ENCODE measurements around the gene OLFM2. TPM values are rescaled to one million over a fixed set of nuclear protein-coding genes. Genes with fewer than 3 reads are reported as not detected.

The OLFM2 gene
- total and polyA plus RNA-seq, 8 donors = 2.4 to 27.4 (median 8.7) TPM

DNA sequence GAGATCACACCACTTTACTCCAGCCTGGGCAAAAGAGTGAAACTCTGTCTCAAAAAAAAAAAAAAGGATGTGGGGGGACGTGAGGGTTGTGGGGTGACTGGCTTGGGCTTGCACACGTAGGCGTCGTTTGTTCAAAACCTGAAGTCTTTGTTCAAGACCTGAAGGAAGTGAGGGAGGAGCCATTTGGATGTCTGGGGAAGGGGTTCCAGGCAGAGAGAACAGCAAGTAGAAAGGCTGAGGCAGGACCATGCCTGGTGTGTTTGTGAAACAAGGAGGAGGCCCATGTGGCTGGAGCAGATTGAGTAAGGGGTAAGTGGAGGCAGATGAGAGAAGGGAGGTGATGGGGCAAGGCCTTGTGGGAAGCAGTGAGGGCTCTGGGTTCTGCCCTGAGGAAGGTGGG is 73.4 kb downstream of the OLFM2 start:
- no peak for TF ChIP-seq CTCF (IDR thresholded peaks at IDR 0.05)
- no peak for DNase-seq
- H3K4me1 ChIP-seq = no peaks in the 10 kb centered on the region
- WGBS, 2 donors = 74 to 81% methylated on average over 4 of the region's 4 CpGs
- H3K9me3 ChIP-seq = no peaks in the 10 kb centered on the region
- no peaks in the 10 kb centered on the region for H3K27me3 ChIP-seq
- no peak for FAIRE-seq
- intact Hi-C loops (cut with DNase I) = no loop called here
- H3K27ac ChIP-seq = no peak overlapping the region
- H3K36me3 ChIP-seq = no peaks in the 10 kb centered on the region
- ATAC-seq = no peak
- no peak overlapping the region for H3K4me3 ChIP-seq

- FAIRE-seq = no peak
- 93 to 100% methylated on average over 1 of the region's 1 CpG for WGBS, 2 donors
- Histone ChIP-seq H3K4me1 (no peaks in the 10 kb centered on the region), H3K36me3 (no peaks in the 10 kb centered on the region), H3K27me3 (no peaks in the 10 kb centered on the region), H3K4me3 (no peak overlapping the region), H3K9me3 (no peaks in the 10 kb centered on the region), H3K27ac (no peak overlapping the region)
- no peak for ATAC-seq
- intact Hi-C loops (cut with DNase I) = no loop called here
- no peak for TF ChIP-seq CTCF (IDR thresholded peaks at IDR 0.05)
- DNase-seq = no peak
Measured at GRCh38 chr19:9861503-9861902, 74.8 kb downstream of the OLFM2 start.

- no peaks in the 10 kb centered on the region for H3K4me1 ChIP-seq
- ATAC-seq (no peak), DNase-seq (no peak), FAIRE-seq (no peak)
- intact Hi-C loops (cut with DNase I) = no loop called here
- no peaks in the 10 kb centered on the region for H3K36me3 ChIP-seq
- 82 to 86% methylated on average over 8 of the region's 8 CpGs for WGBS, 2 donors
- H3K27me3 ChIP-seq = no peaks in the 10 kb centered on the region
- no peak overlapping the region for H3K4me3 ChIP-seq
- TF ChIP-seq CTCF (IDR thresholded peaks at IDR 0.05) = no peak
- H3K9me3 ChIP-seq = no peaks in the 10 kb centered on the region
- no peak overlapping the region for H3K27ac ChIP-seq
Measured at GRCh38 chr19:9860407-9860806, 75.9 kb downstream of the OLFM2 start.

- Histone ChIP-seq H3K9me3 (no peaks in the 10 kb centered on the region), H3K27ac (no peak overlapping the region), H3K36me3 (no peaks in the 10 kb centered on the region), H3K4me1 (no peaks in the 10 kb centered on the region), H3K4me3 (no peak overlapping the region), H3K27me3 (no peaks in the 10 kb centered on the region)
- DNase-seq (no peak), ATAC-seq (no peak), FAIRE-seq (no peak)
- TF ChIP-seq CTCF (IDR thresholded peaks at IDR 0.05) = no peak
- intact Hi-C loops (cut with DNase I) = no loop called here
Measured at GRCh38 chr19:9858766-9859165, 77.5 kb downstream of the OLFM2 start.

DNA sequence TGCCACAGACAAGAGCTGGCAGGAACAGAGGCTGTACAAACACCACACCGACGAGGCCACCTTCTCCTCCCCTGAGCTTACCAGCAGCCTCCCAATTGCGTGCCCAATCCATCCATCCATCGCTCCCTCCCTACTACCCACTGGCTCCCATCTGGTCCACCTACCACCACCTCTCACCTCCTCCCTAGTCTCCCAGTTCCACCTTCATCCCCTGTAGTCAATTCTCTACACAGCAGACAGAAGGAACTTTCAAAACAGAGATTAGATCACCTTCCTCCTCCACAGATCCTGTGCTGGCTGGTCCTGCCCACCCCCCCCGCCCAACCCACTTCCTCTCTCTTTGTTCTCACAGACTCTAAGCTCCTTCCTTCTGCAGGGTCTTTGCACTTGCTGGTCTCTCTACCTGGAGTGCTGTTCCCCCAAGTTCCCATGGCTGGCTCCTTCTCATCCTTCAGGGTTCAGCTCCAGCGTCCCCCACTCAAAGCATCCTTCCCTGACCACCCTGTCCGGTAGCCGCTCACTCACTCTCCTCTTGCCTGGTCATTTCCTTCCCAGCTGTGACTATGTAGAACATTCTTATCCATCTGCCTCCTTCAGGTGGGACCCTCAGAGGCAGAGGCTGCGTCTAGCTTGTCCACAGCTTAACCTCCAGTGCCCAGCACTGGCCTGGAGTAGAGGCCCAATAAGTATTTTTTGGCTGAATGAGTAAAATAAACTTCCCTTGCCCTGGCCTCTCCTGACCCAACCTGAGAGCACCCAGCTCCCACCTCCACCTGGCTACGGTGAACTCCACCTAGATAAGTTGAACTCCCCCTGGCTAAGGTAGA is 78.2 kb downstream of the OLFM2 start:
- Histone ChIP-seq H3K4me1 (no peaks in the 10 kb centered on the region), H3K27me3 (no peaks in the 10 kb centered on the region), H3K36me3 (no peaks in the 10 kb centered on the region), H3K9me3 (no peaks in the 10 kb centered on the region), H3K27ac (no peak overlapping the region), H3K4me3 (no peak overlapping the region)
- no peak for ATAC-seq
- no peak for FAIRE-seq
- intact Hi-C loops (cut with DNase I) = no loop called here
- WGBS, 2 donors = 83 to 87% methylated on average over 10 of the region's 10 CpGs
- no peak for TF ChIP-seq CTCF (IDR thresholded peaks at IDR 0.05)
- DNase-seq = no peak

All from pancreas (tissue), 10 donors.